Panc1 (cell line): ENCODE results near the gene SIRPA. TPM values are rescaled to one million over a fixed set of nuclear protein-coding genes. Genes with fewer than 3 reads are reported as not detected.

Experiments used
- ATAC-seq: fragments of 200-7000 bp; cut with Tn5 transposase; 2 replicates; pipeline ENCODE4 v1.9.1; 2020; ENCODE audit warnings: mild to moderate bottlenecking, moderate library complexity
- BruUV-seq: library from RNA; stranded (reverse); fragments of 400-500 nt; replicated peaks from 2 replicates; lab custom pipeline; 2021; lab: Mats Ljungman, UMichigan
- CTCF ChIA-PET: fragments of 300-600 bp; sonication (Branson Sonifier 250); formaldehyde crosslinking; loops from one replicate; lab custom pipeline; 2022; ENCODE audit warnings: antibody characterized with exemption; lab: Charles Lee
- POLR2A ChIA-PET: fragments of 300-600 bp; sonication (Branson Sonifier 250); formaldehyde crosslinking; loops from one replicate; lab custom pipeline; 2022; ENCODE audit warnings: antibody characterized with exemption; lab: Charles Lee
- DNase-seq: peaks from one replicate; pipeline ENCODE4 v3.0.0-alpha.2; 2010; ENCODE audit warnings: low read depth, low spot score
- H3K27ac ChIP-seq: 2 replicates; pipeline ENCODE4 v1.5.1; 2011; ENCODE audit warnings: mild to moderate bottlenecking, low read length, inconsistent platforms
- H3K27me3 ChIP-seq: fragments of 200-500 bp; sonication (Bioruptor generic); 2 replicates; pipeline ENCODE4 v1.6.0; 2014; ENCODE audit warnings: low read length, inconsistent platforms; ENCODE audit not compliant: control insufficient read depth, insufficient read depth
- H3K36me3 ChIP-seq: fragments of 200-500 bp; sonication (Bioruptor generic); 2 replicates; pipeline ENCODE4 v1.5.1; 2014; ENCODE audit warnings: inconsistent platforms, mild to moderate bottlenecking, low read length, moderate library complexity; ENCODE audit not compliant: control insufficient read depth, insufficient read depth
- H3K4me1 ChIP-seq: 2 replicates; pipeline ENCODE4 v1.5.1; 2011; ENCODE audit warnings: inconsistent platforms, mild to moderate bottlenecking, low read length, moderate library complexity; ENCODE audit not compliant: control insufficient read depth, insufficient read depth
- H3K4me3 ChIP-seq, 2 experiments: 2 replicates each; pipeline ENCODE4 v1.5.1; 2011 to 2012; ENCODE audit warnings: low read depth in 2 of 2, low read length in 2 of 2, mild to moderate bottlenecking in 2 of 2, inconsistent platforms in 1 of 2, moderate library complexity in 1 of 2
- H3K9me3 ChIP-seq: fragments of 200-500 bp; sonication (Bioruptor generic); 2 replicates; pipeline ENCODE4 v1.5.1; 2014; ENCODE audit warnings: low read depth, mild to moderate bottlenecking, inconsistent platforms, low read length, moderate library complexity; ENCODE audit not compliant: control insufficient read depth, insufficient read depth
- CTCF ChIP-seq: fragments of 450-650 bp; IDR thresholded peaks from 2 replicates; pipeline ENCODE4 v1.5.1; 2017; ENCODE audit warnings: mild to moderate bottlenecking
- POLR2AphosphoS5 ChIP-seq: IDR thresholded peaks from 2 replicates; pipeline ENCODE4 v1.6.1; 2012; ENCODE audit warnings: mild to moderate bottlenecking, low read depth, low read length, moderate library complexity
- REST ChIP-seq, 2 experiments: IDR thresholded peaks; 2 replicates each; pipeline ENCODE4 v1.6.1; 2011 to 2012; ENCODE audit warnings: low read depth in 2 of 2, control low read depth in 1 of 2, low read length in 1 of 2, mild to moderate bottlenecking in 1 of 2, moderate library complexity in 1 of 2; ENCODE audit not compliant: insufficient read depth in 1 of 2
- SIN3A ChIP-seq: IDR thresholded peaks from 2 replicates; pipeline ENCODE4 v1.6.1; 2012; ENCODE audit warnings: low read depth, mild to moderate bottlenecking, low read length, moderate library complexity, borderline replicate concordance; ENCODE audit not compliant: insufficient read depth
- TCF7L2 ChIP-seq: IDR thresholded peaks from 2 replicates; pipeline ENCODE4 v1.6.1; 2011; ENCODE audit warnings: mild to moderate bottlenecking, low read depth, low read length, inconsistent platforms
- in situ Hi-C: cut with HindIII; loops from 2 replicates; pipeline ENCODE4 v1.10.0; 2016; ENCODE audit warnings: low sequenced_read_pairs, low pct_unique_long_range_greater_than_20kb
- intact Hi-C: fragments of 100-400 bp; cut with micrococcal nuclease; formaldehyde crosslinking; loops from one replicate; pipeline ENCODE4 v1.10.0; 2022; ENCODE audit not compliant: unreplicated experiment
- total RNA-seq: library from RNA; stranded (reverse); gene quantifications from one replicate; pipeline ENCODE4 v1.2.1, GENCODE V29; 2021; ENCODE audit not compliant: unreplicated experiment

SIRPA gene
- total RNA-seq, 1 experiment from 2014 or later = 2.4 TPM

GRCh38 chr20:1872459-1873097 lies 22.6 kb upstream of the SIRPA start:
- in situ Hi-C loops (no loop called here), intact Hi-C loops (no loop called here)
- Histone ChIP-seq H3K9me3 (no peaks in the 10 kb centered on the region), H3K36me3 (no peaks in the 10 kb centered on the region), H3K27me3 (no peaks in the 10 kb centered on the region), H3K4me3 (no peak overlapping the region), H3K27ac (no peak overlapping the region), H3K4me1 (no peaks in the 10 kb centered on the region)
- BruUV-seq = no TSS peak
- ATAC-seq = no peak
- CTCF ChIA-PET = no interaction called here
- DNase-seq = no peak
- TF ChIP-seq REST (IDR thresholded peaks at IDR 0.05; ENCODE audit: insufficient read depth in 1 of 2, low read depth in 2 of 2, low read length in 1 of 2) (no peak), POLR2AphosphoS5 (no peak)
- POLR2A ChIA-PET = no interaction called here

- in situ Hi-C loops = no loop called here
- CTCF ChIA-PET = interaction anchor here (0.7 kb wide), 1 partner anchor 220 kb away, joined by 3 read pairs; no protein-coding TSS in a partner anchor
Measured at GRCh38 chr20:1874450-1875182, 20.6 kb upstream of the SIRPA start.

More at GRCh38 chr20:1874450-1875182, 20.6 kb upstream of the SIRPA start:
- Histone ChIP-seq H3K4me3 (no peak overlapping the region), H3K27me3 (no peaks in the 10 kb centered on the region), H3K27ac (no peak overlapping the region), H3K4me1 (no peaks in the 10 kb centered on the region), H3K9me3 (no peaks in the 10 kb centered on the region), H3K36me3 (no peaks in the 10 kb centered on the region)
- POLR2A ChIA-PET = no interaction called here
- no peak for TF ChIP-seq REST (IDR thresholded peaks at IDR 0.05; ENCODE audit: insufficient read depth in 1 of 2, low read depth in 2 of 2, low read length in 1 of 2)
- no peak for TF ChIP-seq SIN3A
- no peak for TF ChIP-seq CTCF
- TF ChIP-seq TCF7L2 = no peak
- no peak for TF ChIP-seq POLR2AphosphoS5
- no TSS peak for BruUV-seq
- ATAC-seq = no peak
- DNase-seq = no peak
- intact Hi-C loops = no loop called here
